ENCODE data around the gene CDC42SE1.
A peak's percentile ranks its signal among the peaks of the same experiment; 100 is the strongest.

The CDC42SE1 gene

DNA sequence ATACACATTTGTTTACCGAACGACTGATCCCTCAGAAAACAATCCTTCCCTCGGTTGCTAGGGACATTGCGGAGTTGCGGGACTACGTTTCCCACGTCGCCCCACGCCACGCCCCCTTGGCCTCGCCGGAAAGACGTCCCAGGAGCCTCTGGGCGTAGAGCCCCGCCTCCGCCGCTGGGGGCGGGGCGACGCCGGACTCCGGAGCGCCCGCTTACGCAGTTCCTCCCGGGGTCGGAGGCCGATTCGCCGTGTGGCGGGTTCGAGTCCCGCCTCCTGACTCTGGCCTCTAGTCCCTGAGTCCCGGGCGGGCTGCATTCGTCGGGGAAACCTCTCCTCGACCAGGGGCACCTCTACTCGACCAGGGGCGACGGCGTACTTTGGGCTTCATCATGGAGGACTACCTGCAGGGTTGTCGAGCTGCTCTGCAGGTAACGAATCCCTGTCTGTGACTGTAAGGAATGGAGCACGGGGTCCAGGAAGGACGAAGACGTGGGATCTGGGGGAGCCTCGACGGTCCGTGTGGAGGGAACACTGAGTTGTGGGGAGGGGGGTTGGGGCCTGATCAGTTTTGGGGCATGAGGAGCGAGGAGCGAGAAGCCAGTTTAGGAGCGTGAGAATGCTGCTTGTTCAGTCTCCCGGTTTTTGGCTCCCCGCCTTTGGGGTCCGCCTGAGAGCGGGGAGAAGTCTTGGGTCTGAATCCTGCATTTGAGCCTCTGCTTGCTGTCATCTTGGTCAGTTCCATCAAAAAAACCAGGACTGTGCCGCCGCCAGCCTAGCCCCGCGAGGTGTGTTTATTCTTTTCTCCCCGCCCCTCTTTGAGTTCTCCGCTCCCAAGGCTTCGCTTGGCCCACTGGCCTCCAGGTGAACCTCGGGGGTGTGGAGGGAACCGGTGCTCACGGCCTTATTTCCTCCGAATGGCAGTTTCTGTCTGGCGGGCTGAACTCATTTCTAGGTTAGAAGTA lies 50.9 kb downstream of the CDC42SE1 start, which contains the start of gene PRUNE1:
TSS of gene PRUNE1 (plus strand) at position 206 of the 962 bp plus-strand sequence. CDS start at position 390, 184 bp downstream.
- DNase-seq: peak; percentile 98 to 99

- DNase-seq: no peak
Observed at GRCh38 chr1:151007853-151008243, 51.6 kb downstream of the CDC42SE1 start.

DNA sequence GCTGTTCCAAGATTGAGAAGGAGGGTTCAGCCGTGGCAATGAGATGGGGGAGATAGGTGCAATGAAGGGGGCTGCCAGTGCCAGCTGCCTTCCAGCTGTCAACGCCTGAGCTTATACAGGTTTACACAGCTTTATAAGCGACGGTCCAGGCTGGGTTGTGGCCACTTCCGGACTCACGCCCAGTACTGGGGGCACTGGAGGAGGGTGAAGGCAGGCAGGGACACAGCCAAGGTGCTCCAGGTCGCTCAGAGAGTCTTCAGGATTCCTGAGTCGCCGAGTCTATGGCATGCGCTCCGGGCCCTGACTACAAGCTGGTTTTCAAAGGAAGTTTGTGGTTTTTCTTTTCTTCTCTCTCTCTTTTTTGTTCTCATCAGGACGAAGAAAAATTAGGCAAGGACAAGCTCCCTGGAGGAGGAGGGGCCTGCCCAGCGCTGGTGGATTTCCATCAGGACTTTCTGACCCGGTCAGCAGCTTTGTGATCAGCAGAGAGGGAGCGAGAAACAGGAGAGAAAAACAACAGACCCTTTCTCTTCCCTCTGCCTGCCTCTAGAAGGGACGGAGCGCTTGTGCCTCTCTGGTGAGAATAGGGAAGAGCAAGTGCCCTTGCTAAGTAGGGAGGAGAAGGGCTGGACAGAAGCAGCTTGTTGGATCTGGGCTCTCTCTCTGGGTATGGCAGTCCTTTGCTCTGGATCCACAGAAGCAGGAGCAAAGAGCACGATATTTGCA lies 52.9 kb downstream of the CDC42SE1 start, which contains the start of gene MINDY1:
TSS of gene MINDY1 (minus strand) at position 576 of the 726 bp plus-strand sequence. CDS start 4,285 bp downstream, outside the sequence.
- peak; percentile 71 to 76 for DNase-seq

DNA sequence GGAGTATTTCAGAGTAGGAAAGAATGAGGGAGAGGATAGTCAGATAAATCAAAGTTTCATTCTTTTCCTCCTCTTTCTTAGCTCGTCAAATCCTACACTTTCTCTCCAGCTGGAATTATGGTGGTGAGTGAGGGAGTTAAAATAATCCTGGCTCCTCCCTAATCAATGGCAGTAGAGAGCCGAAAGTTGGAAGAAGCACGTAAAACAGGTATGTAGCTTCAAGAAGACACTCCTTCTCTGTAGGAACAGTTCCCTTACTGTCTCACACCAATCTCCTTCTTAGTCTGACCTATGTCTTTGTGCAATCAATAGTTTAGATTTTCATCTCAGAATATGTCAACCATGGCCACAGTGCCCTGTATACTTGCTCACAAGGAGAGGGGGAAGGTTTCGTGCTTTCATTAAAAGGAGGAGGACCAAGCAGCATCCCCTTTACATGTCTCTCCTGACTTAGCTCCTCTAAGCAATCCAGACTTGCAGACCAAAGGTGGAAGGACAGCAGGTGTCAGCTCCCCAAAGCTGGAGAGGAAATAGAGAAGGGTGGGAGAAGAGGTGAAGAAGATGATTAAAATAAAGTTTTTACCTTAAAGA lies 53.6 kb downstream of the CDC42SE1 start:
- DNase-seq: no peak

DNA sequence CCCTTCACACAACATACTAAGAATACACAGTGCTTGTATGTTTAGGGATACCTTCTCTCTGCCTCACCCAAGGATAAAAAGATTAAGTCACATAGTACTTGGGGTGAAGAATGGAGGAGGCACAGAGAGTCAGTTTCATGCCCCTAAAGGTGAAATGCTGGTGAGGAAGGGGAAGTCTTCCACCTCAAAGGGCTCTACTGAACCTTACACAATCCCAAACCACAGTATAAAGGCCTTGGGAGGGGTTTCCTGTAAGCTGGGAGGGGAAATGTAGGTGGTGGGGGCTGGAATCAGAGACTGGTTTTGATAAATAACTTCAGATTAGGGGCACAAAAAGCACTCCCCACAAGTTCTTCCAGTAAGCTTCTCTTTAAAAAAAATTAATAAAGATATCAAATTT lies 56.2 kb downstream of the CDC42SE1 start:
- no peak for DNase-seq

- no peak for DNase-seq
Observed at GRCh38 chr1:151002611-151003010, 56.8 kb downstream of the CDC42SE1 start.

- no peak for DNase-seq
Observed at GRCh38 chr1:151002051-151002450, 57.4 kb downstream of the CDC42SE1 start.

DNA sequence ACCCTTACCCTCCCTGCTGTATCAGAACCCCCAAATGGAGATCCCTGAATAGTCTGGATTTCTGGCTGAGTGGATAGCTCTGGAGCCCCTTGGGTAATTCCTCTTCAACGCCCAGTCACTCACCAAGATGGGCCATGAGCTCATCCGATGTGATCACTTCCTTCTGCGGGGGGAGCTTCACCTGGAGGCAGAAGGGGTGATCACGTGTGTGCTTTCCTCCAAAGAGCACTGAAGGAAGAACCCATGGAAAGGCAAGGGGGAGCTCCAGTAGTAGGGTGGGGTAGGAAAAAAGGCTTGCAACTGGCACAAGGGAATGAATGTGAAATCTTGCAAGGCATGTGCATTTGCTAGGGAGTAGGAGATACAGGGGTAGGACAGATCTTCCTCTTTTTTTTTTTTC lies 57.8 kb downstream of the CDC42SE1 start:
- no peak for DNase-seq

Data from NCI-H187 (cell line).